GM18951 (cell line): Measurements from ENCODE around the gene PDSS1.
"Not testable (repeated sequence)": the region's sequence is repeated elsewhere in the genome, so short reads cannot be mapped to it uniquely, and the experiment has no call there.

Source experiments
- POLR2A ChIP-seq: IDR thresholded peaks from 4 replicates; pipeline ENCODE4 v1.6.1; 2011; ENCODE audit warnings: mild to moderate bottlenecking; ENCODE audit not compliant: insufficient read length, insufficient read depth; ENCODE audit errors: extremely low read depth
- in situ Hi-C: fragments of 300-500 bp; cut with MboI; formaldehyde crosslinking; loops from one replicate; pipeline ENCODE4 v1.12.0; 2022; ENCODE audit warnings: low sequenced_read_pairs, mixed read lengths, inconsistent platforms; ENCODE audit not compliant: unreplicated experiment

PDSS1 gene

DNA sequence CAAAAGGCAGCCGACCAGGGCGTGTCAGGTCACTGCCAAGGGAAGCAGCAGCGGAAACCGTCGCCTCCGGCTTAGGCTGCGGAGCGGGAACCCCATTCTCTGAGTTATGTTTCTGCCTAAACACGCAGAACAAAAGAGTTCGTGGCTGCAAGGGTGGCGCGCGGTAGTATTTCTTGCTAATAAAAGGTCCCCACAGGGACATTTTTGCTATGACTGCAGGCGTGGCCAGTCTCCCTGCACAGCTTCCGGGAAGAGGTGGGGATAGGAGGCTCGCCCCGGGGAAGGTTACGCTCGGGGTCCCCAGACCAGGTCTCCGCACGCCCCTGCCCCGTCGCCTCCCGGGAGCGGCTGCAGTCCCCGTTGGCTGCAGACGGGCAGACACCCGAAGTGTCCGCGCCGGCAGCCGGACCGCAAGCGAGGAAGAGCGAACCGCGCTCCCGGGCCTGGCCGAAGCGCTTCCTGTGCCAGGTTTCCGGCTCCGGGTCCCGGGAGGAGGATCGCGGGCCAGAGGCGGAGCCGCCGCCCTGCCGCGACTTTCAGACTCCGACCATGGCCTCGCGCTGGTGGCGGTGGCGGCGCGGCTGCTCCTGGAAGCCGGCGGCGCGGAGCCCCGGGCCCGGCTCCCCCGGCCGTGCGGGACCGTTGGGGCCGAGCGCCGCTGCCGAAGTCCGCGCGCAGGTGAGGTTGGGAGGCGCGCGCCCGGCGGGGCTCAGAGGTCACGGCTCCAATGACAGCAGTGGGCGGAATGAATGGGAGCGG is at the start of gene PDSS1:
Gene PDSS1 (plus strand): TSS at position 539 of the 759 bp plus-strand sequence. CDS start 11 bp downstream, at position 550.
- peak; percentile 88 for TF ChIP-seq POLR2A
- in situ Hi-C loops, result loop anchor here (25.0 kb wide), 1 partner anchor 360 kb away; no protein-coding TSS in a partner anchor

DNA sequence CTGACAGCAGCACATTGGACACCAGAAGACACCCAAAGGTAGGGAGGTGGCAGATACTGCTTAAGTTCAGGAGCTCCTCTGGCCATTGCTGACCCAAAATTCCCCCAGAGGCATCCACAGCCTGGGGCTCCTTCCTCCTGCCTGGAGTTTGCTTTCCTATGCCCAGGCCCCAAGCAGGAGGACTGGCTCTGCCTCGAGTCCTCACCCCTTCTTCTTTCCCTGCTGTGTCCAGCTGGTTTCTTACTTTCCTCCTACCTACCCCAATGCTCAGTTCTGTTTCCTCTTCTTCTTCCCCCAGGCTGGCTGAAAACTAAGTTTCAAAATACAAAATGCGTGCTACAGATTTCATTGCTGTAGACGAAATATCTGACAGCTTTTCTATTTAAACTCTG is 49.3 kb upstream of the PDSS1 start:
- in situ Hi-C loops, result not testable (repeated sequence)

DNA sequence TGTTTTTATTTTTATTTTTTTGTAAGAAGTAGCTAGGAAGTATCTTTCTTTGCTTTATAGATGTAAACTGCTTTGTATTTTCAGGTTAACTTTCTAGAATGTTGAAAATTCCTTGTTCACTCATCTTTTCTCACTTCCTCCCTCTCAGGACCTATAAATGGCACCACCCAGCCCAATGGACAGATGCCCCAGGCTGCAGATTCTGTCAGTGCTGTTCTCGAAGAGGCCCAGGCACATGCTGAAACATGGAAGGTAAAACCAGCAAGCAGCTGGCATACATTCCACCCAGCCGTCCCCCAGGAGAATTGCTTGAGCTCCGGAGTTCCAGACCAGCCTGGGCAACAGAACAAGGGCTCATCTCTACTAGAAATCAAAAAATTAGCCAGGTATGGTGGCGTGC is 47.1 kb upstream of the PDSS1 start:
- in situ Hi-C loops, result no loop called here
- no peak for TF ChIP-seq POLR2A

DNA sequence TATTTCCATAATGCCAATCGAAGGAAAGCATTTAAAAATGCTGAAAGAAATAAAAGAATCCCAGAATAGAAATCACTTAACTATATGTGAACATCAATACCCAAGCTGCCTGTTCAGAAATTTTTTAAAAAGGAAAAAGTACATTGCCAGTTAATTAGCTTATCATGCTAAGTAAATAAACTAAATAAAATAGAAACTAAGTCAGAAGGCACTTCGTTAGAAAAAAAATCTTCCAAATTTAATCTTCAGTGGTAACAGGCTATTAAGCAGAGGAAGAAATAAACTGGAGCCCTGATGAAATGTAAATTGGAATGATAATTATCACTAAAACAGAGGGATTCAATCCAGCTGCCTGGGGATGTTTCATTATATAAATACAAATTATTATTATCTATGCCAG is 46.0 kb upstream of the PDSS1 start:
- in situ Hi-C loops, result not testable (repeated sequence)

GRCh38 chr10:26653004-26653403 is 44.5 kb upstream of the PDSS1 start:
- in situ Hi-C loops, result no loop called here

GRCh38 chr10:26655746-26656145 is 41.8 kb upstream of the PDSS1 start:
- in situ Hi-C loops, result no loop called here
- no peak for TF ChIP-seq POLR2A

More at GRCh38 chr10:26653004-26653403, 44.5 kb upstream of the PDSS1 start:
- TF ChIP-seq POLR2A, result no peak

- in situ Hi-C loops, result no loop called here
- no peak for TF ChIP-seq POLR2A
Measured at GRCh38 chr10:26662864-26663263, 34.6 kb upstream of the PDSS1 start.

GRCh38 chr10:26665080-26666048 is 32.1 kb upstream of the PDSS1 start:
- TF ChIP-seq POLR2A, result no peak
- in situ Hi-C loops, result no loop called here

DNA sequence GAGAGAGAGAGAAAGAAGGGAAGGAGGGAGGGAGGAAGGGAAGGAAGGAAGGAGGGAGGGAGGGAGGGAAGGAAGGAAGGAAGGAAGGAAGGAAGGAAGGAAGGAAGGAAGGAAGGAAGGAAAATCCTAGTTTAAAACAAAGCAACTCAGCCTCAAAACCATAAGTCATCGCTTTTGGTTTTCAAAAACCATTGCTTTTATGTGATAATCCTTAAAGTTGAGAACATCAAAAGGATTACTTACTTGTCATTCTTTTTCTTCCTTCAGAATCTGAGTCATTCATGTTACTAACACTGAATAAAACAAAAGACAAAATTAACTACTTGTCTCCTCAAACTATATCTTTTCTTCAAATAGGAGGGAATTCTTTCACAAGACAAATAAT is 21.6 kb upstream of the PDSS1 start:
- in situ Hi-C loops, result loop anchor here (25.0 kb wide), 1 partner anchor 339 kb away; no protein-coding TSS in a partner anchor
- TF ChIP-seq POLR2A, result no peak

DNA sequence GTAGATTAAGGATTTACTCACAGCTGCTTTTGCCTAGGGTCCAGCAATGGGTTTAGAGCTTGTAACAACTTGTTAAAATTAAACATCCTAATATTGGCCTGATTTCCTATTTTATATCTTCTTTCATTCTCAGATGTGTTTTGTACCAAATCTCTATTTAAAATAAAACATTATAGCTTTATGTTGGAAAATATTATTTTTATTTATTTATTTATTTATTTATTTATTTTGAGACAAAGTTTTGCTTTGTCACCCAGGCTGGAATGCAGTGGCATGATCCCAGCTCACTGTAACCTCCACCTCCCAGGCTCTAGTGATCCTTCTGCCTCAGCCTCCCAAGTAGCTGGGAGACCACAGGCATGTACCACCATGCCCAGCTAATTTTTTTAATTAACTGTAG is 17.9 kb upstream of the PDSS1 start:
- in situ Hi-C loops, result loop anchor here (25.0 kb wide), 1 partner anchor 342 kb away; no protein-coding TSS in a partner anchor
- TF ChIP-seq POLR2A, result no peak

DNA sequence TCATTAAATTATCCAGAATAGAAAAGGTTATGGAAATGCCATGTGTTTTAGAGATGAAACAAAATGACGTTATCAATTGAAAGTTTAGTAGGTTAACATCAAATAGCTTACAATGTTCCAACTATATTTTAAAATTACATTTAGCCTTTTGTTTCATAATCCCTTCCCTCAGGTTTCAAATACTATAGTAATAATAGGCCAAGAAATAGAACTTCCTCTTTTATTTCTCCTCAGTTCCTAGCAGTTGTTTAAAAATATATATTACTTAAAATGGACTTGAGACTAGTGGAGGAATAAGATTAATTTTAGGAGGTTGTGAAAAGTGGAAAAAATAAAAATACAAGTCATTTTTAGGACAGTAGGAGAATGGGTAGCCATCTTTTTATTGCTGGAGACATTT is 16.4 kb upstream of the PDSS1 start:
- TF ChIP-seq POLR2A, result no peak
- in situ Hi-C loops, result loop anchor here (25.0 kb wide), 1 partner anchor 344 kb away; no protein-coding TSS in a partner anchor

DNA sequence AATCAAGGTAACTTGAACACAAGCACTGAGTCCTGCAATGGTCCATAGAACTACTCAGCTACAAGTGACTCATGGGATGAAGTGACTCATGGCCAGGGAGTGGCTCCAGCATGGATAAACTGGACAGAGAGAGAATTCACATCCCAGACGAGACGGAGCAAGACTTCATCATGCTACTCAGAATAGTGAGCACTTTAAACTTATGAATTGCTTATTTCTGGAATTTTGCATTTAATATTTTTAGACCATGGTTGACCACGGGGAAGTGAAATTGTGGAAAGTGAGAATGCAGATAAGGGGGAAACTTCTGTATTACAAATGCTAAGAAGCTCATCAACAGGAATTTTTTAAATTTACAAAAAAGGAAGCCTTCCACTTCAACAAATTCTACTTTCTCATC is 15.5 kb upstream of the PDSS1 start:
- in situ Hi-C loops, result loop anchor here (25.0 kb wide), 1 partner anchor 345 kb away; no protein-coding TSS in a partner anchor

- no peak for TF ChIP-seq POLR2A
- in situ Hi-C loops, result loop anchor here (25.0 kb wide), 1 partner anchor 346 kb away; no protein-coding TSS in a partner anchor
Measured at GRCh38 chr10:26682931-26683330, 14.6 kb upstream of the PDSS1 start.

DNA sequence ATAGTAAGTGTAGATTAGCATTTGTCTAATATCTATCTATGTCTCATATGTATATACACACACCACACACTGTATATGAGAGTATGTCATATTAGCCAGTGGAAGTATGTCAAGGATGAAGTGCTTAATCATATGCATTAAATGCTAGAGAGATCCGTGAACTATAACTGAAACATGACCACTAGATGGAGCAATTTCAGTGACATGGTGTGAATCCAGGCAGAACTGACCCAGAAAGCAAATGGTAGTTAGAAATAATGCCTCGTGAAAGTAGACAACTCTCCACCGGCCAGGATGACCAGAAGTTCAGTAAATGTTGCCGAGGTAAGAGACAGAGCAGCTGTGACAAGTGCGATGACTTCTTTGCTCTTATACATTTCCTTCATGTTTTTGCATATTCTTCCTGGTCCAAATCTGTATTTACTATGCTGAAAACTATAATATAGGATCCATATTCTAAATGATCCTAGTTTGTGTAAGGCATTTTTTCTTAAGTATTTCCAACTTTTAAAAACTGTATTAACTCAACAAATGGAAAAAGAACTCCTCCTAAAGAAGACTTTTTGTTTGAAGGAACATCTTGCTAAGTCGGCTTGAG is 12.7 kb upstream of the PDSS1 start:
- in situ Hi-C loops, result loop anchor here (25.0 kb wide), 1 partner anchor 347 kb away; no protein-coding TSS in a partner anchor
